ENCODE measurements around the gene SORBS2.

DNA sequence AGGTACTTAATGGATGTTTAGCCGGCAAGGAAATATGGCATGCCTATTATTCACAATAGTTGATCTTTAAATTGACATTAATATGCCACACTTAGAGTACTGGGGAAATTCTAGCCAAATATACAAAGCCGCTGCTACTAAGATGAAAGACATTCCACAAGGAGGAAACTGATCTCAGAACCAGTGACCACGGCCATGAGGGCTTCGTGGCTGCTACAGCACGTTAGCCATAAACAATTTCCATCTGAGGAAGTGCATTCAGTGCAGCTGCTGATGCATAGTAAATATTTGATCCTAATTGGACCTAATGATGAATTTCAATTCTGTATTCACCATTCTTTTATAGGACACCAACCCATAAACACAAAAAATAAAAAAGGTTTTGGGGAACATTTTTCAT lies 59.1 kb downstream of the SORBS2 start:
- no peak for TF ChIP-seq EZH2phosphoT487 (IDR thresholded peaks at IDR 0.05; ENCODE audit: borderline replicate concordance)
- TF ChIP-seq, protein P1, sequence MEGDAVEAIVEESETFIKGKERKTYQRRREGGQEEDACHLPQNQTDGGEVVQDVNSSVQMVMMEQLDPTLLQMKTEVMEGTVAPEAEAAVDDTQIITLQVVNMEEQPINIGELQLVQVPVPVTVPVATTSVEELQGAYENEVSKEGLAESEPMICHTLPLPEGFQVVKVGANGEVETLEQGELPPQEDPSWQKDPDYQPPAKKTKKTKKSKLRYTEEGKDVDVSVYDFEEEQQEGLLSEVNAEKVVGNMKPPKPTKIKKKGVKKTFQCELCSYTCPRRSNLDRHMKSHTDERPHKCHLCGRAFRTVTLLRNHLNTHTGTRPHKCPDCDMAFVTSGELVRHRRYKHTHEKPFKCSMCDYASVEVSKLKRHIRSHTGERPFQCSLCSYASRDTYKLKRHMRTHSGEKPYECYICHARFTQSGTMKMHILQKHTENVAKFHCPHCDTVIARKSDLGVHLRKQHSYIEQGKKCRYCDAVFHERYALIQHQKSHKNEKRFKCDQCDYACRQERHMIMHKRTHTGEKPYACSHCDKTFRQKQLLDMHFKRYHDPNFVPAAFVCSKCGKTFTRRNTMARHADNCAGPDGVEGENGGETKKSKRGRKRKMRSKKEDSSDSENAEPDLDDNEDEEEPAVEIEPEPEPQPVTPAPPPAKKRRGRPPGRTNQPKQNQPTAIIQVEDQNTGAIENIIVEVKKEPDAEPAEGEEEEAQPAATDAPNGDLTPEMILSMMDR (conservative IDR thresholded peaks at IDR 0.05; ENCODE audit: low read length): no peak

Data from Loucy (cell line).